Psoas muscle (tissue), 8 donors: ENCODE measurements around the gene GPX4. TPM values are rescaled to one million over a fixed set of nuclear protein-coding genes. Genes with fewer than 3 reads are reported as not detected.

Source experiments
- ATAC-seq, 4 donors: fragments of 200-7000 bp; cut with Tn5 transposase; one replicate each; pipeline ENCODE4 v1.9.1; 2020; ENCODE audit warnings: moderate library complexity in 3 of 4, mild to moderate bottlenecking in 2 of 4
- DNase-seq, 2 donors: peaks; one replicate each; pipeline ENCODE4 v3.0.0-alpha.2; 2020
- H3K27ac ChIP-seq: fragments of 200-600 bp; one replicate; pipeline ENCODE4 v1.8.0; 2022
- H3K27me3 ChIP-seq, 3 donors: fragments of 200-600 bp in 1 of 3; one replicate each; pipeline versions ENCODE4 v1.6.1 to v1.8.0; 2013 to 2022; ENCODE audit warnings: low read length in 2 of 3, mild to moderate bottlenecking in 2 of 3, moderate library complexity in 1 of 3; ENCODE audit not compliant: insufficient read depth in 3 of 3
- H3K36me3 ChIP-seq, 2 donors: fragments of 200-600 bp in 1 of 2; one replicate each; pipeline versions ENCODE4 v1.6.1 to v1.8.0; 2013 to 2022; ENCODE audit warnings: low read depth in 1 of 2, mild to moderate bottlenecking in 1 of 2, moderate library complexity in 1 of 2; ENCODE audit not compliant: insufficient read depth in 1 of 2
- H3K4me1 ChIP-seq: fragments of 200-600 bp; one replicate; pipeline ENCODE4 v1.8.0; 2022
- H3K4me3 ChIP-seq: fragments of 200-600 bp; one replicate; pipeline ENCODE4 v1.8.0; 2022; ENCODE audit warnings: mild to moderate bottlenecking
- H3K9me3 ChIP-seq: fragments of 200-600 bp; one replicate; pipeline ENCODE4 v1.8.0; 2022
- CTCF ChIP-seq: fragments of 200-600 bp; IDR thresholded peaks from one replicate; pipeline ENCODE4 v1.8.0; 2022; ENCODE audit warnings: antibody characterized with exemption
- WGBS, 3 donors: extraction: QIAGEN DNeasy Blood & Tissue Kit; methylation state at CpG; one replicate each; pipeline versions ENCODE4 v1.1.6 to v1.1.7; 2013; 5-methylcytosine and 5-hydroxymethylcytosine counted together
- intact Hi-C, 2 donors: fragments of 100-400 bp; cut with DNase I; formaldehyde crosslinking; loops; one replicate each; pipeline versions ENCODE4 v1.11.0 to v1.14.2; 2022
- polyA plus RNA-seq, 3 donors: library from polyadenylated mRNA; stranded (reverse); fragments of 200-250 nt; gene quantifications; one replicate each; pipeline ENCODE4 v1.2.3, GENCODE V29; 2013
- total RNA-seq, 4 donors: library from RNA; stranded (reverse); fragmentation: NEBNext Ultra II Directional in 2 of 4; extraction: Animal tissue kit (Norgen Biotek cat#: 25700) in 2 of 4; gene quantifications; one replicate each; pipeline versions ENCODE4 v1.2.1 to v1.2.4, GENCODE V29; 2021 to 2023
- donor health status: healthy with polysubstance abuse.
- donor health status: DM: no; HTN: no; CAD: no; lungs with moderate emphysema.
- donor health status: Bipolar disorder and iron deficiency.
- donor health status: healthy.
- donor health status: DM: yes; HTN: yes; CAD: no.
- donor health status: DM: no; HTN: no; CAD: no.
- donor health status: DM: no; HTN: no; CAD: no.
- donor health status: DM: yes; HTN: yes; CAD: no.

Gene GPX4
- total and polyA plus RNA-seq, 7 donors, result 279 to 762 (median 490) TPM

GRCh38 chr19:1091544-1092175, 12.1 kb upstream of the GPX4 start:
- Histone ChIP-seq H3K27me3 (no peaks in the 10 kb centered on the region), H3K27ac (no peak overlapping the region), H3K36me3 (peaks cover 3 to 64% of the 10 kb centered on the region in 2 donors), H3K9me3 (no peaks in the 10 kb centered on the region), H3K4me1 (peaks cover 15% of the 10 kb centered on the region), H3K4me3 (no peak overlapping the region)
- ATAC-seq, result no peak
- WGBS, 3 donors, result 86 to 90% (median 87%) methylated on average over 19 to 27 of the region's 27 CpGs
- intact Hi-C loops, result loop anchor here (5.0 kb wide), 1 partner anchor 49 kb away; the partner anchor contains the start of gene ABCA7 (in 2 of the 2)
- TF ChIP-seq CTCF, result no peak
- no peak for DNase-seq

GRCh38 chr19:1093330-1093729, 10.5 kb upstream of the GPX4 start:
- Histone ChIP-seq H3K27ac (no peak overlapping the region), H3K4me3 (peak overlapping the region; percentile 78), H3K27me3 (no peaks in the 10 kb centered on the region), H3K36me3 (peaks cover under 1 to 54% of the 10 kb centered on the region in 2 donors), H3K4me1 (peaks cover 15% of the 10 kb centered on the region), H3K9me3 (no peaks in the 10 kb centered on the region)
- no peak for ATAC-seq
- TF ChIP-seq CTCF, result no peak
- 79 to 85% (median 80%) methylated on average over 13 to 15 of the region's 15 CpGs for WGBS, 3 donors
- intact Hi-C loops, result loop anchor here (5.0 kb wide), 1 partner anchor 51 kb away; the partner anchor contains the start of gene ABCA7 (in 2 of the 2)
- DNase-seq, result no peak

GRCh38 chr19:1093811-1094553, 9.8 kb upstream of the GPX4 start:
- intact Hi-C loops, result loop anchor here (5.0 kb wide), 1 partner anchor 52 kb away; the partner anchor contains the start of gene ABCA7 (in 2 of the 2)

GRCh38 chr19:1094655-1094977, 9.2 kb upstream of the GPX4 start:
- Histone ChIP-seq H3K9me3 (no peaks in the 10 kb centered on the region), H3K27me3 (no peaks in the 10 kb centered on the region), H3K4me3 (peak overlapping the region; percentile 78), H3K36me3 (peaks cover 0 to 41% of the 10 kb centered on the region in 2 donors), H3K4me1 (peaks cover 15% of the 10 kb centered on the region), H3K27ac (peak overlapping the region; percentile 73)
- TF ChIP-seq CTCF, result no peak
- DNase-seq (peak in 1 of 2 donors; percentile 53), ATAC-seq (peak in 1 of 4 donors; percentile 1)
- WGBS, 3 donors, result 0 to 1% (median 1%) methylated on average over 15 to 19 of the region's 19 CpGs
- intact Hi-C loops, result loop anchor here (5.0 kb wide), 1 partner anchor 52 kb away; the partner anchor contains the start of gene ABCA7 (in 2 of the 2)

More at GRCh38 chr19:1093811-1094553, 9.8 kb upstream of the GPX4 start:
- Histone ChIP-seq H3K9me3 (no peaks in the 10 kb centered on the region), H3K4me3 (peak overlapping the region; percentile 78), H3K27ac (peak overlapping the region; percentile 73), H3K4me1 (peaks cover 15% of the 10 kb centered on the region), H3K36me3 (peaks cover 0 to 47% of the 10 kb centered on the region in 2 donors), H3K27me3 (no peaks in the 10 kb centered on the region)
- ATAC-seq (peak in 1 of 4 donors; percentile 13), DNase-seq (peak in 1 of 2 donors; percentile 57)
- TF ChIP-seq CTCF, result no peak
- 54 to 58% (median 55%) methylated on average over 32 of the region's 32 CpGs for WGBS, 3 donors
